Measurements from ENCODE around the gene DCN. TPM values are rescaled to one million over a fixed set of nuclear protein-coding genes. Genes with fewer than 3 reads are reported as not detected.
A peak's percentile ranks its signal among the peaks of the same experiment; 100 is the strongest.

DCN gene
- total RNA-seq, 4 donors from 2014 or later: 1,699 to 4,675 (median 2,258) TPM

DNA sequence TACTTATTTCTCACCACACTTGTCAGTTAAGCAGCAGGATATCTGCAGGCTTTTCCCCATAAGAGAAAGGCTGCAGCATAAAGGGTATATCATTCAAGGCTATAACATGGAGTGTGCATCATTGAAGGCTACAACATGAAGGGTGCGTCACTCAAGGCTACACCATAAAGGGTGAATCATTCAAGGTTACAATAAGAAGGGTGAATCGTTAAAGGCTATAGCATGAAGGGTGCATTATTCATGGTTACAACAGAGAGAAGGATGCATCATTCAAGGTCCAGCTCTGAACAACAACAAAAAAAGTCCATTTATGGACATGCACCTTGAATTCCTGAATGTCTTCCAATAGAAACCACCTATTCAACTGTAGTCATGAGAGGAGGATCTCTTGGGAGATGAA is 38.6 kb downstream of the DCN start:
- DNase-seq: no peak
- Histone ChIP-seq H3K9me3 (no peaks in the 10 kb centered on the region), H3K36me3 (no peaks in the 10 kb centered on the region), H3K27ac (peak overlapping the region; percentile 12 to 87), H3K4me1 (peaks cover 0 to 23% of the 10 kb centered on the region in 2 donors), H3K27me3 (no peaks in the 10 kb centered on the region), H3K4me3 (no peak overlapping the region)
- TF ChIP-seq, protein P1, sequence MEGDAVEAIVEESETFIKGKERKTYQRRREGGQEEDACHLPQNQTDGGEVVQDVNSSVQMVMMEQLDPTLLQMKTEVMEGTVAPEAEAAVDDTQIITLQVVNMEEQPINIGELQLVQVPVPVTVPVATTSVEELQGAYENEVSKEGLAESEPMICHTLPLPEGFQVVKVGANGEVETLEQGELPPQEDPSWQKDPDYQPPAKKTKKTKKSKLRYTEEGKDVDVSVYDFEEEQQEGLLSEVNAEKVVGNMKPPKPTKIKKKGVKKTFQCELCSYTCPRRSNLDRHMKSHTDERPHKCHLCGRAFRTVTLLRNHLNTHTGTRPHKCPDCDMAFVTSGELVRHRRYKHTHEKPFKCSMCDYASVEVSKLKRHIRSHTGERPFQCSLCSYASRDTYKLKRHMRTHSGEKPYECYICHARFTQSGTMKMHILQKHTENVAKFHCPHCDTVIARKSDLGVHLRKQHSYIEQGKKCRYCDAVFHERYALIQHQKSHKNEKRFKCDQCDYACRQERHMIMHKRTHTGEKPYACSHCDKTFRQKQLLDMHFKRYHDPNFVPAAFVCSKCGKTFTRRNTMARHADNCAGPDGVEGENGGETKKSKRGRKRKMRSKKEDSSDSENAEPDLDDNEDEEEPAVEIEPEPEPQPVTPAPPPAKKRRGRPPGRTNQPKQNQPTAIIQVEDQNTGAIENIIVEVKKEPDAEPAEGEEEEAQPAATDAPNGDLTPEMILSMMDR (IDR thresholded peaks at IDR 0.05): no peak
- no peak for TF ChIP-seq POLR2A (IDR thresholded peaks at IDR 0.05)
- intact Hi-C loops (cut with DNase I; ENCODE audit: low total_unique reads): no loop called here

DNA sequence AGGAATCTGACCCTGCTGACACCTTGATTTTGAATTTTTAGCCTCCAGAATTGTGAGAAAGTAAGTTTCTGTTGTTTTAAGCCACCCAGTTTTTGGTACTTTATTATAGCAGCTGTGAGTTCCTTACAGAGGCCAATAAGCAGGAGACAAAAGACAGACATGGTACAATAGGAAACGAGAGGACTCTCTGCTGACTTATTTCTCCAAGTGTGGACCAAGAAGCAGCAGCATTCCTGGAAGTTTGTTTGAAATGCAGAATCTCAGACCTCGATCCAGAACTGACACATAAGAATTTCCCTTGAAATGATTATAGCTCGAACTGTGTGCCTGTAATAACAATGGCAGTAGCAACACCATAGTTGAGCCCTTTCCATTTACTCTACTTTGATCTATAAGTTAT is 39.4 kb downstream of the DCN start:
- no peaks in the 10 kb centered on the region for H3K36me3 ChIP-seq
- peak overlapping the region; percentile 77 to 87 for H3K27ac ChIP-seq
- H3K4me1 ChIP-seq: peaks cover 0 to 24% of the 10 kb centered on the region in 2 donors
- H3K4me3 ChIP-seq: no peak overlapping the region
- intact Hi-C loops (cut with DNase I; ENCODE audit: low total_unique reads): no loop called here
- H3K9me3 ChIP-seq: no peaks in the 10 kb centered on the region
- DNase-seq: no peak
- H3K27me3 ChIP-seq: no peaks in the 10 kb centered on the region
- no peak for TF ChIP-seq POLR2A (IDR thresholded peaks at IDR 0.05)
- TF ChIP-seq, protein P1 (IDR thresholded peaks at IDR 0.05): no peak

DNA sequence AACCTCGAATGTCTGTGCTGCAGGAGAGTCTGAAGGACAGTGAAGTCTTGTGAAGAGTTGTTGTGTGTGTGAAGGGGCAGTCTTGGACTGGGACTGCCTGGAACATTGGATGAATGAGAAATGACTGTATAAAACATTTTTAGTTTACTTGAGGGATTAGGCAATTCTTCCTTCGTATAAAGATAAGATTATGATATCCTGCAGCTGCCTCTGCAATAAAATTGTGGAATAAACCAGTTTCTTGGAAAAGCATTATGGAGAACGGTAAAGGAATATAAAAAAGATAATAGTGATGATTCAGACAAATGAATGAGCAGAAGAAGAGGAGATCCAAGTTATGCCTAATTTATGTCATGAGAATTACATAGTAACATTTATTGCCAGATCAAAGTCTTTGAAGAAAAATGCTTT is 40.4 kb downstream of the DCN start:
- Histone ChIP-seq H3K27ac (peak overlapping the region; percentile 77 to 87), H3K36me3 (no peaks in the 10 kb centered on the region), H3K4me1 (peaks cover 0 to 24% of the 10 kb centered on the region in 2 donors), H3K27me3 (no peaks in the 10 kb centered on the region), H3K4me3 (no peak overlapping the region), H3K9me3 (no peaks in the 10 kb centered on the region)
- TF ChIP-seq POLR2A (IDR thresholded peaks at IDR 0.05): no peak
- TF ChIP-seq, protein P1 (IDR thresholded peaks at IDR 0.05): no peak
- peak; percentile 55 to 63 for DNase-seq
- intact Hi-C loops (cut with DNase I; ENCODE audit: low total_unique reads): no loop called here

DNA sequence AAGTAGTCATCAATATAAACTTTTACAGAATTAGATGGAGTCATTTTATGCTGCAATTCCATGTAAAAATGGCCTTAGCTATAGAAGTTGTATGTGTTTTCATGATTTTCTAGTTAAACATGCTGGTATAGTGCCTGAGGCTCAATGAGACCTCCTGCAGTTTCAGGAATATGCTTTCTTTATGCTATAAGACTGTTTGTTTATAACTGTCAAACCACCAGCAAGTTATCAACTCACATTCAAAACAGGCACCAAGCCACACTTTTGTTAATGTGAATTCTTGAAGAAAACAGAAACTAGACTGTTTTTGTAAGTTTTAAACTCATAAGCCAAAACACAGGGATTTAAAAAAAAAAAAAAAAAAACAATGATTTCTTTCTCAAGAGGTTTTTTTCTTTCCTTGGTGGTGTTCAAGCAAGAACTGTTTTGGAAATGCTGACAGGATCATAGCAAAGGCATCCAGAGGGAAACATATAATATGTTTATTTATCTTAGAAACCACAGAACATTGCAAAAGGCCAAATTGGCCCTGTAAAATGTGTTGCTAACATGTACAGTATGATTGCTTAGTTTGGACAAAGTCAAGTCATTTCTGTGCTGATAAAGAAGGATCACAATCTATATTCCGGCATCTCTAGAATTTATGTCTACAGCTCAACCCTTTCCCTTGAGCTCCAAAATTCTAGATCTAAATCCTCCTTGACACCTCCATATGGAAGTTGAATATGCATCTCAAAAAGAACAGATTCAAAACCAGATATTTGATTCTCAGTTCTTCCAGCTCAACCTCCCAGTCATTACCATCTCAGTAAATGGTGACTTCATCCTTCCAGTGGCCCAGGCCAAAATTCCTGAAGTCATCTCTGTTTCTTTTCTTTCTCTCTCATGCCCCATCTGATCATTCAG is 42.3 kb downstream of the DCN start:
- peak overlapping the region; percentile 77 to 87 for H3K27ac ChIP-seq
- no peaks in the 10 kb centered on the region for H3K27me3 ChIP-seq
- no peaks in the 10 kb centered on the region for H3K9me3 ChIP-seq
- peaks cover 0 to 21% of the 10 kb centered on the region in 2 donors for H3K4me1 ChIP-seq
- TF ChIP-seq, protein P1 (IDR thresholded peaks at IDR 0.05): no peak
- no peak for TF ChIP-seq POLR2A (IDR thresholded peaks at IDR 0.05)
- intact Hi-C loops (cut with DNase I; ENCODE audit: low total_unique reads): no loop called here
- no peak overlapping the region for H3K4me3 ChIP-seq
- no peaks in the 10 kb centered on the region for H3K36me3 ChIP-seq
- no peak for DNase-seq

DNA sequence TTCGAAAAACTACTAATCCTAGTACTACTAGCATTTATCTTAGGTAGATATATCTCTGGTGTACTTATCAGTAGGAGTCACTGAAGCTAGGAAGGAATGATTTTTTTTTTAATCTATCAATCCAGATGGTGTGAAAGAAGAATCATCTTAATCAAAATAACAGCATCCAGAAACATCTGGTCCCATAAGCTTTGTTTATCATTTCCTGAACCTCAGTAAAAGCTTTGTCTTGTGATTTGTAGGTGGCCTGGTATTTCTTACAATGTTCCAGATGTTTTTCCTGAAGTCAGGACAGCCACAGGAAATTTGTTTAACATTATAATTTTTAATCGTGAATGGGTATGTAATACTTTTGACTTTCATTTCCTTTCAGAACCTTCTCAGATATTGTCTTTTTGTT is 43.3 kb downstream of the DCN start:
- H3K4me1 ChIP-seq: peaks cover 0 to 21% of the 10 kb centered on the region in 2 donors
- no peak for DNase-seq
- no peaks in the 10 kb centered on the region for H3K27me3 ChIP-seq
- no peaks in the 10 kb centered on the region for H3K36me3 ChIP-seq
- H3K4me3 ChIP-seq: peak overlapping the region in 1 of 2 donors; percentile 0
- no peak for TF ChIP-seq POLR2A (IDR thresholded peaks at IDR 0.05)
- peak overlapping the region; percentile 77 to 87 for H3K27ac ChIP-seq
- H3K9me3 ChIP-seq: no peaks in the 10 kb centered on the region
- intact Hi-C loops (cut with DNase I; ENCODE audit: low total_unique reads): no loop called here
